Measurements from ENCODE around the gene RUFY3. TPM values are rescaled to one million over a fixed set of nuclear protein-coding genes. Genes with fewer than 3 reads are reported as not detected.

The RUFY3 gene
- total and polyA plus RNA-seq, 9 of the 15 experiments (the other 6 are each of a cell fraction or from before 2014, with no cell fraction given): 4.2 to 31.1 (median 21.5) TPM

GRCh38 chr4:70855464-70855863, 133.7 kb downstream of the RUFY3 start (continued):
- TF ChIP-seq ID3 (CRISPR knock-in tag; IDR thresholded peaks at IDR 0.05) (no peak), ID3 (tag; IDR thresholded peaks at IDR 0.05) (no peak), ARID3A (IDR thresholded peaks at IDR 0.05; ENCODE audit: borderline replicate concordance, low read depth, low read length) (peak; percentile 65; the same call in 1 of the 2 replicates), SREBF2 (CRISPR knock-in tag; IDR thresholded peaks at IDR 0.05) (no peak), SMAD2 (IDR thresholded peaks at IDR 0.05; ENCODE audit: low read depth, low read length) (no peak), GTF2A2 (tag; IDR thresholded peaks at IDR 0.05) (no peak), REST (IDR thresholded peaks at IDR 0.05; ENCODE audit: borderline replicate concordance) (no peak), REST (CRISPR knock-in tag; IDR thresholded peaks at IDR 0.05; ENCODE audit: low read depth) (no peak), XRCC3 (IDR thresholded peaks at IDR 0.05) (no peak), ZBTB33 (CRISPR knock-in tag; IDR thresholded peaks at IDR 0.05) (no peak), LCOR (CRISPR knock-in tag; IDR thresholded peaks at IDR 0.05) (no peak), FOXK1 (CRISPR knock-in tag; IDR thresholded peaks at IDR 0.05; ENCODE audit: borderline replicate concordance) (no peak)

Measured in K562 (cell line).